HEK293 (cell line): ENCODE results near the gene ITPRIPL2.

Experiments used
- CTCF ChIP-seq: fragments of 450-650 bp; formaldehyde crosslinking; IDR thresholded peaks from 2 replicates; pipeline ENCODE4 v1.5.1; 2016; ENCODE audit warnings: missing biosample characterization, missing genetic modification characterization
- OVOL3 ChIP-seq: fragments of 450-650 bp; formaldehyde crosslinking; IDR thresholded peaks from 2 replicates; pipeline ENCODE4 v1.5.1; 2016; ENCODE audit warnings: missing biosample characterization, missing genetic modification characterization
- PRDM2 ChIP-seq: fragments of 450-650 bp; formaldehyde crosslinking; IDR thresholded peaks from 2 replicates; pipeline ENCODE4 v1.5.1; 2016; ENCODE audit warnings: missing biosample characterization, missing genetic modification characterization, borderline replicate concordance
- TSHZ1 ChIP-seq: fragments of 450-650 bp; formaldehyde crosslinking; IDR thresholded peaks from 2 replicates; pipeline ENCODE4 v1.5.1; 2016; ENCODE audit warnings: missing biosample characterization, missing genetic modification characterization, borderline replicate concordance
- ZBTB11 ChIP-seq: fragments of 450-650 bp; formaldehyde crosslinking; conservative IDR thresholded peaks from 2 replicates; pipeline ENCODE4 v1.5.1; 2016; ENCODE audit warnings: low read depth, missing biosample characterization, missing genetic modification characterization
- ZNF121 ChIP-seq: fragments of 450-650 bp; formaldehyde crosslinking; IDR thresholded peaks from 2 replicates; pipeline ENCODE4 v1.5.1; 2016; ENCODE audit warnings: missing biosample characterization, missing genetic modification characterization
- ZNF292 ChIP-seq: fragments of 450-650 bp; formaldehyde crosslinking; IDR thresholded peaks from 2 replicates; pipeline ENCODE4 v1.5.1; 2016; ENCODE audit warnings: low read depth, missing biosample characterization, missing genetic modification characterization, borderline replicate concordance
- ZNF501 ChIP-seq: fragments of 450-650 bp; formaldehyde crosslinking; IDR thresholded peaks from 2 replicates; pipeline ENCODE4 v1.5.1; 2016; ENCODE audit warnings: missing biosample characterization, missing genetic modification characterization
- ZNF837 ChIP-seq: fragments of 450-650 bp; formaldehyde crosslinking; IDR thresholded peaks from 2 replicates; pipeline ENCODE4 v1.5.1; 2016; ENCODE audit warnings: missing biosample characterization, missing genetic modification characterization
- ZSCAN5A ChIP-seq: fragments of 450-650 bp; formaldehyde crosslinking; IDR thresholded peaks from 2 replicates; pipeline ENCODE4 v1.5.1; 2016; ENCODE audit warnings: missing biosample characterization, missing genetic modification characterization
- TF ChIP-seq, protein P1 (sequence below): fragments of 450-650 bp; formaldehyde crosslinking; IDR thresholded peaks from 2 replicates; pipeline ENCODE4 v1.5.1; 2016; ENCODE audit warnings: missing biosample characterization, missing genetic modification characterization, low read depth
- TF ChIP-seq, protein P2 (sequence below): fragments of 450-650 bp; formaldehyde crosslinking; IDR thresholded peaks from 2 replicates; pipeline ENCODE4 v1.5.1; 2016; ENCODE audit warnings: missing biosample characterization, missing genetic modification characterization

DNA sequence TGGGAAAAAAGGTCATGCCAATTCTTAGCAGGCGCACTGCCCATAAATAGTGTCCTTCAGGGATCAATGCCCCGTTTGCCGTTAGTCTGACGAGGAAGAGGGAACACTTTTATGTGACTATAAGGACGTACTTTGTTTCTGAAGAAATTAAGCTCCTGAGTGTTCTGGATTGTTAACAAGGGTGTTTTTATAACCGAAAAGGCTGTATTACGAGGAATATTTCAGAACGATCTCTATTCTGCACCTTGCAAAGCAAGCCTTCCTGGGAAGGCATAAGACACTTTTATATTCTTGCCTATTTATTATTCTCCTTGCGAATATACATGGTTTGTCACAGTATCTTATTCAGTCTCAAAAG is 29.8 kb downstream of the ITPRIPL2 start:
- TF ChIP-seq CTCF = no peak
- no peak for TF ChIP-seq ZSCAN5A (tag by site-specific recombination)
- TF ChIP-seq ZNF121 (tag by site-specific recombination) = no peak
- TF ChIP-seq, protein P1, sequence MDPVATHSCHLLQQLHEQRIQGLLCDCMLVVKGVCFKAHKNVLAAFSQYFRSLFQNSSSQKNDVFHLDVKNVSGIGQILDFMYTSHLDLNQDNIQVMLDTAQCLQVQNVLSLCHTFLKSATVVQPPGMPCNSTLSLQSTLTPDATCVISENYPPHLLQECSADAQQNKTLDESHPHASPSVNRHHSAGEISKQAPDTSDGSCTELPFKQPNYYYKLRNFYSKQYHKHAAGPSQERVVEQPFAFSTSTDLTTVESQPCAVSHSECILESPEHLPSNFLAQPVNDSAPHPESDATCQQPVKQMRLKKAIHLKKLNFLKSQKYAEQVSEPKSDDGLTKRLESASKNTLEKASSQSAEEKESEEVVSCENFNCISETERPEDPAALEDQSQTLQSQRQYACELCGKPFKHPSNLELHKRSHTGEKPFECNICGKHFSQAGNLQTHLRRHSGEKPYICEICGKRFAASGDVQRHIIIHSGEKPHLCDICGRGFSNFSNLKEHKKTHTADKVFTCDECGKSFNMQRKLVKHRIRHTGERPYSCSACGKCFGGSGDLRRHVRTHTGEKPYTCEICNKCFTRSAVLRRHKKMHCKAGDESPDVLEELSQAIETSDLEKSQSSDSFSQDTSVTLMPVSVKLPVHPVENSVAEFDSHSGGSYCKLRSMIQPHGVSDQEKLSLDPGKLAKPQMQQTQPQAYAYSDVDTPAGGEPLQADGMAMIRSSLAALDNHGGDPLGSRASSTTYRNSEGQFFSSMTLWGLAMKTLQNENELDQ (tag by site-specific recombination) = no peak
- no peak for TF ChIP-seq ZNF292 (tag by site-specific recombination)
- TF ChIP-seq PRDM2 = no peak
- TF ChIP-seq ZNF837 = no peak
- TF ChIP-seq, protein P2, sequence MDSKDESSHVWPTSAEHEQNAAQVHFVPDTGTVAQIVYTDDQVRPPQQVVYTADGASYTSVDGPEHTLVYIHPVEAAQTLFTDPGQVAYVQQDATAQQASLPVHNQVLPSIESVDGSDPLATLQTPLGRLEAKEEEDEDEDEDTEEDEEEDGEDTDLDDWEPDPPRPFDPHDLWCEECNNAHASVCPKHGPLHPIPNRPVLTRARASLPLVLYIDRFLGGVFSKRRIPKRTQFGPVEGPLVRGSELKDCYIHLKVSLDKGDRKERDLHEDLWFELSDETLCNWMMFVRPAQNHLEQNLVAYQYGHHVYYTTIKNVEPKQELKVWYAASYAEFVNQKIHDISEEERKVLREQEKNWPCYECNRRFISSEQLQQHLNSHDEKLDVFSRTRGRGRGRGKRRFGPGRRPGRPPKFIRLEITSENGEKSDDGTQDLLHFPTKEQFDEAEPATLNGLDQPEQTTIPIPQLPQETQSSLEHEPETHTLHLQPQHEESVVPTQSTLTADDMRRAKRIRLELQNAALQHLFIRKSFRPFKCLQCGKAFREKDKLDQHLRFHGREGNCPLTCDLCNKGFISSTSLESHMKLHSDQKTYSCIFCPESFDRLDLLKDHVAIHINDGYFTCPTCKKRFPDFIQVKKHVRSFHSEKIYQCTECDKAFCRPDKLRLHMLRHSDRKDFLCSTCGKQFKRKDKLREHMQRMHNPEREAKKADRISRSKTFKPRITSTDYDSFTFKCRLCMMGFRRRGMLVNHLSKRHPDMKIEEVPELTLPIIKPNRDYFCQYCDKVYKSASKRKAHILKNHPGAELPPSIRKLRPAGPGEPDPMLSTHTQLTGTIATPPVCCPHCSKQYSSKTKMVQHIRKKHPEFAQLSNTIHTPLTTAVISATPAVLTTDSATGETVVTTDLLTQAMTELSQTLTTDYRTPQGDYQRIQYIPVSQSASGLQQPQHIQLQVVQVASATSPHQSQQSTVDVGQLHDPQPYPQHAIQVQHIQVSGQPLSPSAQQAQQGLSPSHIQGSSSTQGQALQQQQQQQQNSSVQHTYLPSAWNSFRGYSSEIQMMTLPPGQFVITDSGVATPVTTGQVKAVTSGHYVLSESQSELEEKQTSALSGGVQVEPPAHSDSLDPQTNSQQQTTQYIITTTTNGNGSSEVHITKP = no peak
- TF ChIP-seq TSHZ1 (tag by site-specific recombination) = no peak
- TF ChIP-seq ZNF501 = no peak
- no peak for TF ChIP-seq OVOL3 (tag by site-specific recombination)
- no peak for TF ChIP-seq ZBTB11 (tag by site-specific recombination)
